ENCODE measurements around the gene TRIM65. TPM values are rescaled to one million over a fixed set of nuclear protein-coding genes. Genes with fewer than 3 reads are reported as not detected.

TRIM65 gene
- total and polyA plus RNA-seq, 10 of the 15 experiments (the other 5 are each of a cell fraction or from before 2014, with no cell fraction given): 1.4 to 26.0 (median 10.8) TPM

GRCh38 chr17:75913537-75914210 lies 16.9 kb upstream of the TRIM65 start:
- no peak overlapping the region for H3K4me3 ChIP-seq
- H4K20me1 ChIP-seq (ENCODE audit: control insufficient read depth, insufficient read depth): no peaks in the 10 kb centered on the region
- POLR2A ChIA-PET: interaction anchor here (0.6 kb wide), 1 partner anchor 536 kb away, joined by 4 read pairs; no protein-coding TSS in a partner anchor
- no peak for ATAC-seq
- H2AFZ ChIP-seq (ENCODE audit: control insufficient read depth, low read depth, low read length): no peak overlapping the region
- no peaks in the 10 kb centered on the region for H3K36me3 ChIP-seq (ENCODE audit: control insufficient read depth in 2 of 2, insufficient read depth in 2 of 2, low read length in 1 of 2)
- in situ Hi-C loops (cut with MboI): no loop called here
- H3K4me2 ChIP-seq (ENCODE audit: control insufficient read depth, insufficient read depth): no peak overlapping the region
- no peaks in the 10 kb centered on the region for H3K27me3 ChIP-seq (replicated peaks in 1 of 2; ENCODE audit: control insufficient read depth in 2 of 2, insufficient read depth in 2 of 2, low read length in 1 of 2)
- H3K9ac ChIP-seq (ENCODE audit: control insufficient read depth, insufficient read depth, low read length): no peak overlapping the region
- RAD21 ChIA-PET (ENCODE audit: unreplicated experiment): no interaction called here
- SMC1A ChIA-PET (ENCODE audit: uncharacterized antibody, unreplicated experiment): no interaction called here
- no peak for FAIRE-seq
- no peak for DNase-seq (ENCODE audit: low read depth, low spot score)
- CTCF ChIA-PET: no interaction called here
- H3K79me2 ChIP-seq (ENCODE audit: control insufficient read depth, insufficient read depth, low read length): no peaks in the 10 kb centered on the region
- intact Hi-C loops (cut with micrococcal nuclease; ENCODE audit: unreplicated experiment): no loop called here
- H3K9me3 ChIP-seq (replicated peaks; ENCODE audit: control insufficient read depth, insufficient read depth, low read length): no peaks in the 10 kb centered on the region
- H3K27ac ChIP-seq (ENCODE audit: control insufficient read depth, insufficient read depth): no peak overlapping the region
- 90% methylated on average over 24 of the region's 32 CpGs for WGBS (ENCODE audit: insufficient coverage, insufficient replicate concordance, low lambda C conversion rate, missing lambda C conversion rate)
- BruUV-seq (replicated peaks): no TSS peak
- H3K4me1 ChIP-seq (ENCODE audit: control insufficient read depth, insufficient read depth, low read length): no peaks in the 10 kb centered on the region
- TF ChIP-seq SKIL (IDR thresholded peaks at IDR 0.05; ENCODE audit: low read depth, poor library complexity, severe bottlenecking) (no peak), EZH2 (IDR thresholded peaks at IDR 0.05; ENCODE audit: borderline replicate concordance, control insufficient read depth, low read depth, low read length) (no peak), HSF1 (IDR thresholded peaks at IDR 0.05; ENCODE audit: low read depth, low read length) (no peak), POLR2AphosphoS2 (IDR thresholded peaks at IDR 0.05; ENCODE audit: low read depth, low read length) (no peak), ZBTB40 (IDR thresholded peaks at IDR 0.05; ENCODE audit: borderline replicate concordance) (no peak), PML (IDR thresholded peaks at IDR 0.05; ENCODE audit: low read length) (no peak), GATAD2B (conservative IDR thresholded peaks at IDR 0.05; ENCODE audit: low read depth) (no peak), PAX5 (IDR thresholded peaks at IDR 0.05; ENCODE audit: borderline replicate concordance, low read depth, low read length) (no peak), ELK1 (IDR thresholded peaks at IDR 0.05; ENCODE audit: low read depth, low read length) (no peak), ZNF622 (IDR thresholded peaks at IDR 0.05) (no peak), JUND (IDR thresholded peaks at IDR 0.05; ENCODE audit: low read depth, low read length) (no peak), BCL11A (IDR thresholded peaks at IDR 0.05; ENCODE audit: low read depth, low read length) (no peak), CHD1 (IDR thresholded peaks at IDR 0.05; ENCODE audit: low read depth, low read length) (no peak), KLF5 (IDR thresholded peaks at IDR 0.05; ENCODE audit: partially characterized antibody) (no peak), RB1 (IDR thresholded peaks at IDR 0.05; ENCODE audit: borderline replicate concordance) (no peak), ZNF207 (IDR thresholded peaks at IDR 0.05; ENCODE audit: borderline replicate concordance) (no peak)

Measured in GM12878 (cell line).